HCT116 (cell line): Measurements from ENCODE around the gene FBN1. TPM values are rescaled to one million over a fixed set of nuclear protein-coding genes. Genes with fewer than 3 reads are reported as not detected.

Experiments used
- ATAC-seq: fragments of 200-7000 bp; cut with Tn5 transposase; 2 replicates; pipeline ENCODE4 v1.9.1; 2020; ENCODE audit warnings: mild to moderate bottlenecking, moderate library complexity
- BruUV-seq: library from RNA; stranded (reverse); fragments of 400-500 nt; replicated peaks from 2 replicates; lab custom pipeline; 2021; lab: Mats Ljungman, UMichigan
- CTCF ChIA-PET: fragments of 300-600 bp; sonication (Branson Sonifier 250); formaldehyde crosslinking; loops from one replicate; lab custom pipeline; 2021; ENCODE audit warnings: antibody characterized with exemption; lab: Charles Lee
- POLR2A ChIA-PET: fragments of 300-600, 350-600 bp; sonication (Branson Sonifier 250); formaldehyde crosslinking; loops from one replicate; lab custom pipeline; 2021; ENCODE audit warnings: antibody characterized with exemption; lab: Charles Lee
- RAD21 ChIA-PET, 2 experiments: fragments of 300-600 bp; sonication (Branson Sonifier 250); formaldehyde crosslinking; loops; one replicate each; lab custom pipeline; 2023; ENCODE audit warnings: low total read pairs in 2 of 2; ENCODE audit not compliant: uncharacterized antibody in 2 of 2, unreplicated experiment in 2 of 2, low non-redundant PET in 1 of 2; lab: Charles Lee
- DNase-seq: peaks from one replicate; pipeline ENCODE4 v3.0.0-alpha.2; 2010; ENCODE audit warnings: low read depth, low spot score
- H2AFZ ChIP-seq: fragments of 200-600 bp; shearing (Covaris generic), sonication (generic); 2 replicates; pipeline ENCODE4 v1.6.1; 2017; ENCODE audit warnings: low read depth, mixed run types, mixed read lengths, antibody characterized with exemption, low read length; ENCODE audit not compliant: poor library complexity, severe bottlenecking
- H3K27ac ChIP-seq: 2 replicates; pipeline ENCODE4 v1.5.1; 2012; ENCODE audit warnings: low read depth, low read length
- H3K27me3 ChIP-seq: fragments of 200-600 bp; sonication (generic); 2 replicates; pipeline ENCODE4 v1.6.1; 2016; ENCODE audit warnings: mixed run types, low read length, mixed read lengths; ENCODE audit not compliant: insufficient read depth
- H3K36me3 ChIP-seq, 2 experiments: fragments of 200-500 bp in 1 of 2; fragments of 200-600 bp in 1 of 2; sonication (Bioruptor generic) in 1 of 2; sonication (generic) in 1 of 2; 2 replicates each; pipeline versions ENCODE4 v1.5.1 to v1.6.1; 2014 to 2016; ENCODE audit warnings: low read length in 2 of 2, inconsistent platforms in 1 of 2, mixed read lengths in 1 of 2, mixed run types in 1 of 2; ENCODE audit not compliant: insufficient read depth in 2 of 2, control insufficient read depth in 1 of 2
- H3K4me1 ChIP-seq, 2 experiments: fragments of 200-600 bp in 1 of 2; sonication (generic) in 1 of 2; 2 replicates each; pipeline versions ENCODE4 v1.5.1 to v1.6.1; 2012 to 2017; ENCODE audit warnings: low read length in 2 of 2, inconsistent platforms in 1 of 2, mild to moderate bottlenecking in 1 of 2, mixed read lengths in 1 of 2, mixed run types in 1 of 2, moderate library complexity in 1 of 2; ENCODE audit not compliant: insufficient read depth in 2 of 2, control insufficient read depth in 1 of 2
- H3K4me2 ChIP-seq: fragments of 200-600 bp; sonication (generic); 2 replicates; pipeline ENCODE4 v1.6.1; 2017; ENCODE audit warnings: mixed run types, low read length, mixed read lengths
- H3K4me3 ChIP-seq, 2 experiments: fragments of 200-600 bp in 1 of 2; sonication (generic) in 1 of 2; replicated peaks in 1 of 2; 2 replicates each; pipeline ENCODE4 v1.5.1; 2011 to 2016; ENCODE audit warnings: low read length in 2 of 2, control low read depth in 1 of 2, low read depth in 1 of 2, mild to moderate bottlenecking in 1 of 2, mixed read lengths in 1 of 2, mixed run types in 1 of 2
- H3K79me2 ChIP-seq: fragments of 200-600 bp; sonication (generic); 2 replicates; pipeline ENCODE4 v1.6.1; 2017; ENCODE audit warnings: mild to moderate bottlenecking, mixed run types, low read length, moderate library complexity, mixed read lengths; ENCODE audit not compliant: insufficient read depth
- H3K9ac ChIP-seq: fragments of 200-600 bp; sonication (generic); 2 replicates; pipeline ENCODE4 v1.6.1; 2016; ENCODE audit warnings: low read length, mixed read lengths
- H3K9me2 ChIP-seq: fragments of 200-600 bp; sonication (generic), shearing (Covaris generic); 2 replicates; pipeline ENCODE4 v1.6.1; 2017; ENCODE audit warnings: mixed run types, mild to moderate bottlenecking, moderate library complexity; ENCODE audit not compliant: insufficient read depth
- H3K9me3 ChIP-seq, 2 experiments: fragments of 200-500 bp in 1 of 2; fragments of 200-600 bp in 1 of 2; sonication (Bioruptor generic) in 1 of 2; sonication (generic) in 1 of 2; 2 replicates each; pipeline ENCODE4 v1.6.1; 2014 to 2017; ENCODE audit warnings: low read length in 2 of 2, mixed read lengths in 2 of 2, inconsistent platforms in 1 of 2, low read depth in 1 of 2, mild to moderate bottlenecking in 1 of 2, mixed run types in 1 of 2, moderate library complexity in 1 of 2; ENCODE audit not compliant: control insufficient read depth in 1 of 2, insufficient read depth in 1 of 2
- H4K20me1 ChIP-seq: fragments of 200-600 bp; sonication (generic), shearing (Covaris generic); 2 replicates; pipeline ENCODE4 v1.6.1; 2017; ENCODE audit warnings: mixed run types, mild to moderate bottlenecking, moderate library complexity; ENCODE audit not compliant: insufficient read depth
- CBX3 ChIP-seq: IDR thresholded peaks from 2 replicates; pipeline ENCODE4 v1.6.1; 2012; ENCODE audit warnings: low read depth
- CEBPB ChIP-seq: IDR thresholded peaks from 2 replicates; pipeline ENCODE4 v1.6.1; 2012; ENCODE audit warnings: low read depth
- EGR1 ChIP-seq: IDR thresholded peaks from 2 replicates; pipeline ENCODE4 v1.6.1; 2012; ENCODE audit warnings: low read depth
- ELF1 ChIP-seq: IDR thresholded peaks from 2 replicates; pipeline ENCODE4 v1.6.1; 2012; ENCODE audit warnings: low read depth, borderline replicate concordance
- MAX ChIP-seq: IDR thresholded peaks from 2 replicates; pipeline ENCODE4 v1.6.1; 2012
- POLR2A ChIP-seq: IDR thresholded peaks from 2 replicates; pipeline ENCODE4 v1.7.0; 2011; ENCODE audit warnings: borderline replicate concordance; ENCODE audit not compliant: insufficient read depth, insufficient read length; ENCODE audit errors: extremely low read depth
- POLR2AphosphoS5 ChIP-seq: IDR thresholded peaks from 2 replicates; pipeline ENCODE4 v1.6.1; 2011; ENCODE audit warnings: mild to moderate bottlenecking, low read depth, low read length, moderate library complexity
- RAD21 ChIP-seq: IDR thresholded peaks from 2 replicates; pipeline ENCODE4 v1.6.1; 2012; ENCODE audit warnings: low read depth, mild to moderate bottlenecking
- SIN3A ChIP-seq: IDR thresholded peaks from 2 replicates; pipeline ENCODE4 v1.6.1; 2012; ENCODE audit warnings: low read depth
- SP1 ChIP-seq: IDR thresholded peaks from 2 replicates; pipeline ENCODE4 v1.6.1; 2012; ENCODE audit warnings: low read depth
- SRF ChIP-seq: IDR thresholded peaks from 2 replicates; pipeline ENCODE4 v1.6.1; 2012; ENCODE audit warnings: low read depth
- YY1 ChIP-seq: IDR thresholded peaks from 2 replicates; pipeline ENCODE4 v1.6.1; 2011; ENCODE audit warnings: low read length, low read depth, moderate library complexity, mild to moderate bottlenecking; ENCODE audit not compliant: insufficient replicate concordance; ENCODE audit errors: extremely low read depth
- intact Hi-C: fragments of 100-400 bp; cut with micrococcal nuclease; formaldehyde crosslinking; loops from 2 replicates; pipeline ENCODE4 v1.10.0; 2022
- total RNA-seq: library from RNA; stranded (reverse); gene quantifications from one replicate; pipeline ENCODE4 v1.2.1, GENCODE V29; 2021; ENCODE audit not compliant: unreplicated experiment

The FBN1 gene
- total RNA-seq, 1 experiment from 2014 or later: 1.7 TPM

- no peaks in the 10 kb centered on the region for H3K9me3 ChIP-seq
- H3K9ac ChIP-seq: no peak overlapping the region
- no peak overlapping the region for H2AFZ ChIP-seq
- ChIA-PET RAD21 (no interaction called here), POLR2A (no interaction called here), CTCF (no interaction called here)
- no peak overlapping the region for H3K4me3 ChIP-seq
- no TSS peak for BruUV-seq
- peaks cover 0 to 10% of the 10 kb centered on the region in 2 experiments; a peak in 1 of 4 replicates for H3K4me1 ChIP-seq
- no peaks in the 10 kb centered on the region for H3K9me2 ChIP-seq
- DNase-seq: no peak
- H3K27ac ChIP-seq: no peak overlapping the region
- H4K20me1 ChIP-seq: no peaks in the 10 kb centered on the region
- no peak overlapping the region for H3K4me2 ChIP-seq
- H3K27me3 ChIP-seq: no peaks in the 10 kb centered on the region
- H3K79me2 ChIP-seq: no peaks in the 10 kb centered on the region
- no peak for ATAC-seq
- no peak for TF ChIP-seq POLR2A
- TF ChIP-seq POLR2AphosphoS5: no peak
- no peak for TF ChIP-seq SP1
- no peak for TF ChIP-seq CBX3
- intact Hi-C loops: no loop called here
- H3K36me3 ChIP-seq: no peaks in the 10 kb centered on the region
These were observed 208.3 kb downstream of the FBN1 start for GRCh38 chr15:48437178-48437577.

- Histone ChIP-seq H3K9me2 (no peaks in the 10 kb centered on the region), H2AFZ (no peak overlapping the region), H3K4me2 (no peak overlapping the region), H3K27ac (no peak overlapping the region), H3K9me3 (no peaks in the 10 kb centered on the region), H3K4me3 (no peak overlapping the region), H3K27me3 (no peaks in the 10 kb centered on the region), H3K79me2 (no peaks in the 10 kb centered on the region), H4K20me1 (no peaks in the 10 kb centered on the region), H3K9ac (no peak overlapping the region), H3K36me3 (no peaks in the 10 kb centered on the region), H3K4me1 (peaks cover 0 to 5% of the 10 kb centered on the region in 2 experiments; a peak in 1 of 4 replicates)
- CTCF ChIA-PET: no interaction called here
- TF ChIP-seq MAX: no peak
- TF ChIP-seq RAD21: no peak
- no peak for TF ChIP-seq CEBPB
- no peak for TF ChIP-seq SRF
- TF ChIP-seq SIN3A: no peak
- no peak for TF ChIP-seq YY1
- TF ChIP-seq EGR1: no peak
- TF ChIP-seq ELF1: no peak
- POLR2A ChIA-PET: no interaction called here
- intact Hi-C loops: no loop called here
- BruUV-seq: no TSS peak
- RAD21 ChIA-PET: no interaction called here
- no peak for ATAC-seq
- DNase-seq: no peak
These were observed 210.2 kb downstream of the FBN1 start for GRCh38 chr15:48435321-48435720.
